Glutamatergic neuron (in vitro differentiated cells): Measurements from ENCODE around the gene CD93. TPM values are rescaled to one million over a fixed set of nuclear protein-coding genes. Genes with fewer than 3 reads are reported as not detected.

Experiments
- DNase-seq: peaks from one replicate; pipeline ENCODE4 v3.0.0; 2022
- H3K27ac Mint-ChIP-seq: one replicate; pipeline ENCODE4 v1.8.0; 2020; ENCODE audit warnings: mild to moderate bottlenecking, mixed read lengths, inconsistent platforms; ENCODE audit not compliant: unreplicated experiment
- H3K27me3 Mint-ChIP-seq: one replicate; pipeline ENCODE4 v1.8.0; 2020; ENCODE audit warnings: mild to moderate bottlenecking, moderate library complexity, mixed read lengths, inconsistent platforms; ENCODE audit not compliant: unreplicated experiment
- H3K36me3 Mint-ChIP-seq: one replicate; pipeline ENCODE4 v1.8.0; 2020; ENCODE audit warnings: mild to moderate bottlenecking, mixed read lengths, inconsistent platforms; ENCODE audit not compliant: unreplicated experiment
- H3K4me1 Mint-ChIP-seq: one replicate; pipeline ENCODE4 v1.8.0; 2020; ENCODE audit warnings: mild to moderate bottlenecking, low read depth, mixed read lengths, inconsistent platforms; ENCODE audit not compliant: unreplicated experiment
- H3K4me3 Mint-ChIP-seq: one replicate; pipeline ENCODE4 v1.8.0; 2020; ENCODE audit warnings: mild to moderate bottlenecking, mixed read lengths, inconsistent platforms; ENCODE audit not compliant: unreplicated experiment
- H3K9me3 Mint-ChIP-seq: one replicate; pipeline ENCODE4 v1.8.0; 2020; ENCODE audit warnings: mild to moderate bottlenecking, moderate library complexity, mixed read lengths, inconsistent platforms; ENCODE audit not compliant: unreplicated experiment
- long read RNA-seq: library from polyadenylated mRNA; unstranded; transcript quantifications from one replicate; pipeline ENCODE4 v2.0.0, GENCODE V29; 2020; ENCODE audit not compliant: unreplicated experiment
- total RNA-seq: library from RNA; stranded (reverse); fragmentation: NEBNext Ultra II Directional; extraction: Animal tissue kit (Norgen Biotek cat#: 25700); gene quantifications from one replicate; pipeline ENCODE4 v1.2.1, GENCODE V29; 2021; ENCODE audit not compliant: unreplicated experiment
- TF ChIP-seq, protein P1 (sequence below): fragments of 200-600 bp; sonication (generic); IDR thresholded peaks from one replicate; pipeline ENCODE4 v1.5.0; 2021; ENCODE audit not compliant: partially characterized antibody, unreplicated experiment

Gene CD93, protein sequence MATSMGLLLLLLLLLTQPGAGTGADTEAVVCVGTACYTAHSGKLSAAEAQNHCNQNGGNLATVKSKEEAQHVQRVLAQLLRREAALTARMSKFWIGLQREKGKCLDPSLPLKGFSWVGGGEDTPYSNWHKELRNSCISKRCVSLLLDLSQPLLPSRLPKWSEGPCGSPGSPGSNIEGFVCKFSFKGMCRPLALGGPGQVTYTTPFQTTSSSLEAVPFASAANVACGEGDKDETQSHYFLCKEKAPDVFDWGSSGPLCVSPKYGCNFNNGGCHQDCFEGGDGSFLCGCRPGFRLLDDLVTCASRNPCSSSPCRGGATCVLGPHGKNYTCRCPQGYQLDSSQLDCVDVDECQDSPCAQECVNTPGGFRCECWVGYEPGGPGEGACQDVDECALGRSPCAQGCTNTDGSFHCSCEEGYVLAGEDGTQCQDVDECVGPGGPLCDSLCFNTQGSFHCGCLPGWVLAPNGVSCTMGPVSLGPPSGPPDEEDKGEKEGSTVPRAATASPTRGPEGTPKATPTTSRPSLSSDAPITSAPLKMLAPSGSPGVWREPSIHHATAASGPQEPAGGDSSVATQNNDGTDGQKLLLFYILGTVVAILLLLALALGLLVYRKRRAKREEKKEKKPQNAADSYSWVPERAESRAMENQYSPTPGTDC
- total RNA-seq, result not detected
- long read RNA-seq, result 0 reads

DNA sequence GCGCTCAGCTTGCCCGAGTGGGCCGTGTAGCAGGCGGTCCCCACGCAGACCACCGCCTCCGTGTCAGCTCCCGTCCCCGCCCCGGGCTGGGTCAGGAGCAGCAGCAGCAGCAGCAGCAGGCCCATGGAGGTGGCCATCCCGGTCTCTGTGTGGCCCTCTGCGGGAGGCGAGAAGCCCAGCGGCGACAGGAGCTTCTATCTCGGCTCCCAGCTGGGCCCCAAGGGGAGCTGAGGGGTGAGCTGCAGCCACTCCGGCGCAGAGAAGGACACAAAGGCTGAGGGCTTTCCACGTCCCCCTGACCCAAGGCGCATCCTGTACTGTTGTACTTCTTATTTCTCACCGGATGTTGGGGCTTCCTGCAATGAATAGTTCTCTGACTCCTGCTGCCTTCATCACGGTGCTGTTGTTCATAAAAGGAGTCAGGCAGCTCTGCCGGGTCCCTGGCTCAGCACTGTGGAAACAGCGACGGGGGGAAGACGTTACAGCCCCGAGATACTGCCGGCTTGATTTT lies at the start of gene CD93:
TSS of gene CD93 (minus strand) at position 269 of the 511 bp plus-strand sequence. CDS start at position 137, 132 bp downstream.
- TF ChIP-seq, protein P1, sequence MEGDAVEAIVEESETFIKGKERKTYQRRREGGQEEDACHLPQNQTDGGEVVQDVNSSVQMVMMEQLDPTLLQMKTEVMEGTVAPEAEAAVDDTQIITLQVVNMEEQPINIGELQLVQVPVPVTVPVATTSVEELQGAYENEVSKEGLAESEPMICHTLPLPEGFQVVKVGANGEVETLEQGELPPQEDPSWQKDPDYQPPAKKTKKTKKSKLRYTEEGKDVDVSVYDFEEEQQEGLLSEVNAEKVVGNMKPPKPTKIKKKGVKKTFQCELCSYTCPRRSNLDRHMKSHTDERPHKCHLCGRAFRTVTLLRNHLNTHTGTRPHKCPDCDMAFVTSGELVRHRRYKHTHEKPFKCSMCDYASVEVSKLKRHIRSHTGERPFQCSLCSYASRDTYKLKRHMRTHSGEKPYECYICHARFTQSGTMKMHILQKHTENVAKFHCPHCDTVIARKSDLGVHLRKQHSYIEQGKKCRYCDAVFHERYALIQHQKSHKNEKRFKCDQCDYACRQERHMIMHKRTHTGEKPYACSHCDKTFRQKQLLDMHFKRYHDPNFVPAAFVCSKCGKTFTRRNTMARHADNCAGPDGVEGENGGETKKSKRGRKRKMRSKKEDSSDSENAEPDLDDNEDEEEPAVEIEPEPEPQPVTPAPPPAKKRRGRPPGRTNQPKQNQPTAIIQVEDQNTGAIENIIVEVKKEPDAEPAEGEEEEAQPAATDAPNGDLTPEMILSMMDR, result no peak
- Mint-ChIP-seq H3K4me3 (no peak within 1 kb of the TSS), H3K4me1 (peaks cover 6% of the 10 kb centered on the region), H3K9me3 (peaks cover 5% of the 10 kb centered on the region), H3K27me3 (peaks cover 5% of the 10 kb centered on the region), H3K27ac (no peak within 1 kb of the TSS), H3K36me3 (no peaks in the 10 kb centered on the region)
- no peak for DNase-seq

DNA sequence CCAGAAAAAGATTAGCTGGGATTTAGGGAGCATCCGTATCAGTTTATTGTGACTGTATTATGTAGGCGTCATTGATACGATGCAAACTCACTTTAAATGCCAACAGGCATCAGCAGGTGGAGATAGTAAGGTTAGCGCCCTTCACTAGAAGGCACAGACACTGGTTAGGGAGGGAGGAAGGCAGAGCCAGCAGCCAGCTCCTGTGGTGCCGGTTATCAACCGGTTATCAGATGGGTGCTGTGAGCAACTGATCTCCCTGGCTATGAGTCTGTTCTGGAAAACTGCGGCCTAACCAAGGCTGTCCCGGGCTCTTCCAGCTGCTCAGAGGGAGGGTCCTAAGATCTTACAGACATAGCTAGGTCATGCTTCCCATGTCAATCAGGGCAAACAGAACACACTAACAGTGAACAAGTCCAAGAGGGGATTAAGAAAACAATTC lies 47.5 kb upstream of the CD93 start:
- Mint-ChIP-seq H3K27ac (no peak overlapping the region), H3K9me3 (peaks cover 7% of the 10 kb centered on the region), H3K27me3 (peaks cover 3% of the 10 kb centered on the region), H3K36me3 (no peaks in the 10 kb centered on the region), H3K4me3 (no peak overlapping the region), H3K4me1 (peaks cover 12% of the 10 kb centered on the region)
- DNase-seq, result no peak
- TF ChIP-seq, protein P1, result no peak

DNA sequence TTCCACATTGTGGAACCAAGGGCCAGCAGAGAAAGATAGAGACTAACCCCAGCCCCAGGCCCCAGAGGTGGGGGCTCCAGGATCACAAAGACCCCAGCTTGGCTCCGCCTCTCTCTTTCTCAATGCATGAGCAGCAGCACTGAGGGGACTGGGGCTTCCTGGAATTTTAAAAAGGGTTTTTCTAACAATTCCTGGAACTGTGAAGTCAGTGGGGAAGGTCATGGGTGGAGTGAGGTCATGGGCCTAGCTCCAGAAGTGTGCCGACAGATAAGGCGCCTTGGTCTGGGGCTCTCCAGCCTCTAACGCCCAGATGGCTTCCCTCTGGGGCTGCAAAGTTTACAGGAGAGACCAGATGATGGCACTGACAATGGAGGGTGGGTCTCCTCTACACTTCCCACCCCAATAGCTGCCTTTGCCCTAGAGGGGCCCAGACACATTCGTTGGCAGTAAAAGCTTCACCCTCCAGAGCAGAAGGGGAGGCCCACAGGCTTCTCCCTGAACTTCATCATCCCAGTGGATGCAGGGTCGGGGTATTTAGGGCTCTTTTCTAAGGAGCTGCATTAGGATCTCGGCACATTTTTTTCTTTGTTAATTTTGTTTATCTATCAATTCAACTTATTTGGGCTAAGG lies 46.9 kb upstream of the CD93 start:
- H3K4me3 Mint-ChIP-seq, result no peak overlapping the region
- no peak overlapping the region for H3K27ac Mint-ChIP-seq
- H3K27me3 Mint-ChIP-seq, result peaks cover 3% of the 10 kb centered on the region
- DNase-seq, result no peak
- H3K4me1 Mint-ChIP-seq, result peaks cover 13% of the 10 kb centered on the region
- H3K36me3 Mint-ChIP-seq, result no peaks in the 10 kb centered on the region
- H3K9me3 Mint-ChIP-seq, result peaks cover 8% of the 10 kb centered on the region
- TF ChIP-seq, protein P1, result no peak

DNA sequence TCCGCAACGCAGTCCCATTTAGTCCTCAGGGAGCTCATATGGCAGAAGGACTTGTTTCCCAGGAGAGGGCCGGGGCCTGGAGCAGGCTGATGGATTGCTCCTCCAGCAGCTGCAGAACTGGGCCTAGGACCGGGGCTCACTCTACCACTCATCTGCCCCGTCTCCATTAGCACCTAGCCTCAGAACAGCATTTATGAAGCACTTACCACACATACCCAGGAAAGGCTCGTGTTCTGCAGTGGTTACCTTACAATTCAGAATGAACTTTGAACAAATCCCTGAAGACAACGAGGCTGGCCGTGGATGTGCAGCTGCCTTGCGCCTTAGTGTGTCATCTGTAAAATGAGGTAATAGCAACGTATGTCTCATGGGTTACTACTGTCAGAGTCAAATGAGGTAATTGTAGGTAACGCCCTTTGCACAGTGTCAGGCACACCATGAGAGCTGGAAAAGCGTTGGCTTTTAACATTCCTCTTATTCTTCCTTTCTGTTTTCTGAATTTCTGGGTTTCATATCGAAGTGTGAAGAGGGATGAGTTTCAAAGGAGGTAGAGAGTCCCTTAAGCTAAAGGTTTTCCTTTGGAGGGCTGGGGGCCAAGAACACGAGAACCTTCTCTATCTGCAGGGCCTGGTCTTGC lies 46.3 kb upstream of the CD93 start:
- H3K4me3 Mint-ChIP-seq, result no peak overlapping the region
- DNase-seq, result no peak
- H3K36me3 Mint-ChIP-seq, result no peaks in the 10 kb centered on the region
- peaks cover 12% of the 10 kb centered on the region for H3K9me3 Mint-ChIP-seq
- peaks cover under 1% of the 10 kb centered on the region for H3K27me3 Mint-ChIP-seq
- H3K27ac Mint-ChIP-seq, result peak overlapping the region; percentile 29
- TF ChIP-seq, protein P1, result no peak
- peaks cover 14% of the 10 kb centered on the region for H3K4me1 Mint-ChIP-seq
